HG03521 (cell line): ENCODE results near the gene MYL3.

Experiments used
- ATAC-seq: cut with Tn5 transposase; IDR thresholded peaks from one replicate; pipeline ENCODE4 v1.9.1; 2021; ENCODE audit warnings: mild to moderate bottlenecking, moderate library complexity; ENCODE audit not compliant: unreplicated experiment

Gene MYL3

GRCh38 chr3:46883054-46883829 is 20.0 kb upstream of the MYL3 start:
- no peak for ATAC-seq

- no peak for ATAC-seq
Observed at GRCh38 chr3:46882377-46883053, 19.3 kb upstream of the MYL3 start.

- no peak for ATAC-seq
Observed at GRCh38 chr3:46881596-46882376, 18.5 kb upstream of the MYL3 start.

- ATAC-seq: no peak
Observed at GRCh38 chr3:46880884-46881595, 17.8 kb upstream of the MYL3 start.

GRCh38 chr3:46878781-46879436 is 15.7 kb upstream of the MYL3 start:
- ATAC-seq: no peak

GRCh38 chr3:46877406-46878125 is 14.3 kb upstream of the MYL3 start, which contains the start of gene PTH1R:
PTH1R (plus strand) TSS chr3:46877721; CDS start chr3:46883560, 5,839 bp downstream.
- no peak for ATAC-seq

- no peak for ATAC-seq
Observed at GRCh38 chr3:46876313-46877300, 13.4 kb upstream of the MYL3 start.

GRCh38 chr3:46875560-46875959 is 12.3 kb upstream of the MYL3 start:
- ATAC-seq: no peak

- no peak for ATAC-seq
Observed at GRCh38 chr3:46874430-46874829, 11.2 kb upstream of the MYL3 start.

GRCh38 chr3:46873521-46873920 is 10.3 kb upstream of the MYL3 start:
- ATAC-seq: no peak

- ATAC-seq: no peak
Observed at GRCh38 chr3:46871222-46871621, 8.0 kb upstream of the MYL3 start.

GRCh38 chr3:46870651-46871050 is 7.4 kb upstream of the MYL3 start:
- no peak for ATAC-seq

- ATAC-seq: no peak
Observed at GRCh38 chr3:46869440-46869839, 6.2 kb upstream of the MYL3 start.

GRCh38 chr3:46868948-46869347 is 5.7 kb upstream of the MYL3 start:
- ATAC-seq: no peak

GRCh38 chr3:46868287-46868686 is 5.0 kb upstream of the MYL3 start:
- ATAC-seq: no peak

GRCh38 chr3:46867550-46867898 is 4.3 kb upstream of the MYL3 start:
- ATAC-seq: no peak

GRCh38 chr3:46866720-46867549 is 3.7 kb upstream of the MYL3 start:
- ATAC-seq: no peak
